ENCODE measurements around the gene ADK. TPM values are rescaled to one million over a fixed set of nuclear protein-coding genes. Genes with fewer than 3 reads are reported as not detected.
A peak's percentile ranks its signal among the peaks of the same experiment; 100 is the strongest.

Gene ADK
- total and polyA plus RNA-seq, 2 donors (not counting 3 experiments of a cell fraction or from before 2014, with no cell fraction given): 11.7 to 46.5 TPM

DNA sequence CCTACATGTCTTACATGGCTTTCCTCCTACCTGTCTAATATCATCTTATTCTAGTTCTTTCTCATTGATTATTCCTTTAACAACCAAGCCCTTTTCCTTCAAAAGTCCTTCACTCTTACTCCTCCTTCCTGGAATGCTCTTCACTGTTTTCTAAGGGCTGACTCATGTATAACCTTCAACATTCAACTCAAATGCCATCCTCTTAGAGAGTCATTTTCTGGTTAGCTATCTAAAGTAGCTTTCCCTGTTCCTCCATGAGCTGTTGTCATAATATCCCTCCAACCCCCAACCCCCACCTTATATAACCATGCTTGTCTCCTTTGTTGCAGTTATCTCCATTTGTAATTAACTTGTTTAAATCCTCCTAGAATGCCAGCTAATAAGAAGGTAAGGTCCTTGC is 286.8 kb downstream of the ADK start:
- H3K9ac ChIP-seq (replicated peaks; ENCODE audit: extremely low read depth, insufficient read depth, low read length): no peak overlapping the region
- H3K9me3 ChIP-seq (replicated peaks; ENCODE audit: control insufficient read depth, insufficient read depth, low read length): no peaks in the 10 kb centered on the region
- dilution Hi-C loops (cut with MboI; ENCODE audit: extremely low pct_ligation_motif_present, low sequenced_read_pairs) (no loop called here), intact Hi-C loops (cut with micrococcal nuclease) (no loop called here)
- DNase-seq (ENCODE audit: low read depth, low spot score) (no peak), FAIRE-seq (no peak)
- H3K4me3 ChIP-seq (replicated peaks in 1 of 3; ENCODE audit: insufficient read depth in 1 of 3, low read depth in 1 of 3, low read length in 3 of 3): no peak overlapping the region
- no peaks in the 10 kb centered on the region for H3K79me2 ChIP-seq (ENCODE audit: control insufficient read depth, insufficient read depth, low read length)
- TF ChIP-seq FOS (IDR thresholded peaks at IDR 0.05; ENCODE audit: borderline replicate concordance, insufficient read depth, low read length) (peak; percentile 58), POLR2A (IDR thresholded peaks at IDR 0.05; ENCODE audit: low read depth, low read length) (no peak), GATA2 (IDR thresholded peaks at IDR 0.05; ENCODE audit: insufficient read depth, insufficient read length, low read depth, low read length) (no peak)
- TF ChIP-seq, protein P1, sequence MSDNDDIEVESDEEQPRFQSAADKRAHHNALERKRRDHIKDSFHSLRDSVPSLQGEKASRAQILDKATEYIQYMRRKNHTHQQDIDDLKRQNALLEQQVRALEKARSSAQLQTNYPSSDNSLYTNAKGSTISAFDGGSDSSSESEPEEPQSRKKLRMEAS (IDR thresholded peaks at IDR 0.05; ENCODE audit: insufficient read depth, insufficient read length): no peak
- H3K27me3 ChIP-seq (ENCODE audit: control insufficient read depth in 2 of 2, insufficient read depth in 2 of 2, low read length in 2 of 2): no peaks in the 10 kb centered on the region
- POLR2A ChIA-PET: no interaction called here
- CTCF ChIA-PET: no interaction called here
- no peak overlapping the region for H2AFZ ChIP-seq (ENCODE audit: low read depth, low read length)
- H3K27ac ChIP-seq (ENCODE audit: insufficient read depth, low read depth, low read length): no peak overlapping the region
- H3K36me3 ChIP-seq (ENCODE audit: control insufficient read depth in 2 of 2, extremely low read depth in 1 of 2, insufficient read depth in 2 of 2, low read length in 2 of 2): no peaks in the 10 kb centered on the region
- H4K20me1 ChIP-seq (replicated peaks; ENCODE audit: control insufficient read depth, extremely low read depth, insufficient read depth, low read length): no peaks in the 10 kb centered on the region
- no peaks in the 10 kb centered on the region for H3K9me1 ChIP-seq (replicated peaks; ENCODE audit: control insufficient read depth, extremely low read depth, insufficient read depth, low read length)
- BruUV-seq (replicated peaks): no TSS peak
- H3K4me1 ChIP-seq (ENCODE audit: control insufficient read depth, extremely low read depth, insufficient read depth, low read length): peaks cover 21% of the 10 kb centered on the region
- no peak overlapping the region for H3K4me2 ChIP-seq (ENCODE audit: insufficient read depth, low read length)

DNA sequence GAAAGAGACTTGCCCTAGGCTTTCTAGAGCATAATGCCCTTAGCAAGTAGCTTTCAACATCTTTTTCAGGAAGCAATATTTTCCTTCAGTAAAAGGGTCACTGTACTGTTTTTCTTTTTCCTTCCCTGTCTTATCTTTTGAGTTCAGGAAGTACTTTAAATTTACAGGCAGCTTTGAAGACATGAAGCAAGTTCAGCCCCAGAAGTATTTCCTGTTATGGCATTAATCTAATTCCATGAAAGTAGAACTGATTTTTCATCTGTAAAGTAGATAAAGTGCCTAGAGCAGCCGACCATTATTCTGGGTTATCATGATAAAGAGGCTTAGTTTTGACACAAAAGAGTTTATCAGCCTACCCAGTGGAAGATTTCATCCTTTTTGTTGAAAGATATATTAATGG is 288.2 kb downstream of the ADK start:
- peak; percentile 76 for DNase-seq (ENCODE audit: low read depth, low spot score)
- TF ChIP-seq MYC (IDR thresholded peaks at IDR 0.05; ENCODE audit: low read depth, low read length) (no peak), EZH2 (IDR thresholded peaks at IDR 0.05; ENCODE audit: borderline replicate concordance, low read depth, low read length, severe bottlenecking) (no peak), GATA2 (IDR thresholded peaks at IDR 0.05; ENCODE audit: insufficient read depth, insufficient read length, low read depth, low read length) (peak; percentile 53)
- ChIA-PET CTCF (interaction anchor here (0.8 to 1.0 kb wide), 4 partner anchors 12 to 581 kb away, joined by 3 to 5 read pairs (median 3); no protein-coding TSS in a partner anchor), POLR2A (no interaction called here)
- H3K9me1 ChIP-seq (replicated peaks; ENCODE audit: control insufficient read depth, extremely low read depth, insufficient read depth, low read length): no peaks in the 10 kb centered on the region
- dilution Hi-C loops (cut with MboI; ENCODE audit: extremely low pct_ligation_motif_present, low sequenced_read_pairs): no loop called here
- H3K4me1 ChIP-seq (ENCODE audit: control insufficient read depth, extremely low read depth, insufficient read depth, low read length): peaks cover 21% of the 10 kb centered on the region
- H3K9me3 ChIP-seq (replicated peaks; ENCODE audit: control insufficient read depth, insufficient read depth, low read length): no peaks in the 10 kb centered on the region
- H3K4me2 ChIP-seq (ENCODE audit: insufficient read depth, low read length): peak overlapping the region; percentile 46
- H4K20me1 ChIP-seq (replicated peaks; ENCODE audit: control insufficient read depth, extremely low read depth, insufficient read depth, low read length): no peaks in the 10 kb centered on the region
- no peaks in the 10 kb centered on the region for H3K79me2 ChIP-seq (ENCODE audit: control insufficient read depth, insufficient read depth, low read length)
- no peak overlapping the region for H3K9ac ChIP-seq (replicated peaks; ENCODE audit: extremely low read depth, insufficient read depth, low read length)
- no peaks in the 10 kb centered on the region for H3K27me3 ChIP-seq (ENCODE audit: control insufficient read depth in 2 of 2, insufficient read depth in 2 of 2, low read length in 2 of 2)
- no peaks in the 10 kb centered on the region for H3K36me3 ChIP-seq (ENCODE audit: control insufficient read depth in 2 of 2, extremely low read depth in 1 of 2, insufficient read depth in 2 of 2, low read length in 2 of 2)
- peak; percentile 79 for FAIRE-seq
- H3K4me3 ChIP-seq (replicated peaks in 1 of 3; ENCODE audit: insufficient read depth in 1 of 3, low read depth in 1 of 3, low read length in 3 of 3): no peak overlapping the region
- intact Hi-C loops (cut with micrococcal nuclease): no loop called here
- H2AFZ ChIP-seq (ENCODE audit: low read depth, low read length): no peak overlapping the region
- no peak overlapping the region for H3K27ac ChIP-seq (ENCODE audit: insufficient read depth, low read depth, low read length)
- no TSS peak for BruUV-seq (replicated peaks)

All from endothelial cell of umbilical vein (primary cell).